ENCODE data around the gene KCTD15. TPM values are rescaled to one million over a fixed set of nuclear protein-coding genes. Genes with fewer than 3 reads are reported as not detected.

KCTD15 gene
- total and polyA plus RNA-seq, 8 donors: 21.8 to 78.1 (median 57.2) TPM

- Histone ChIP-seq H3K4me3 (no peak overlapping the region), H3K27me3 (peaks cover 9 to 46% of the 10 kb centered on the region in 2 donors), H3K9me3 (no peaks in the 10 kb centered on the region), H3K27ac (no peak overlapping the region), H3K36me3 (no peaks in the 10 kb centered on the region), H3K4me1 (peaks cover 3% of the 10 kb centered on the region in 2 donors)
- no peak for TF ChIP-seq CTCF (IDR thresholded peaks at IDR 0.05)
- DNase-seq: peak in 1 of 4 donors; percentile 70
- no peak for ATAC-seq
- intact Hi-C loops (cut with DNase I): loop anchor here in 1 of 2 donors (5.0 to 10.0 kb wide), 3 partner anchors 227 to 370 kb away; no protein-coding TSS in a partner anchor
These were observed 18.9 kb upstream of the KCTD15 start for GRCh38 chr19:33777753-33778088.

- ATAC-seq (peak; percentile 99), DNase-seq (peak; percentile 77 to 99 (median 86))
- peaks cover 3% of the 10 kb centered on the region in 2 donors for H3K4me1 ChIP-seq
- peaks cover 9 to 46% of the 10 kb centered on the region in 2 donors for H3K27me3 ChIP-seq
- no peak overlapping the region for H3K4me3 ChIP-seq
- no peaks in the 10 kb centered on the region for H3K9me3 ChIP-seq
- no peaks in the 10 kb centered on the region for H3K36me3 ChIP-seq
- intact Hi-C loops (cut with DNase I): loop anchor here in 1 of 2 donors (5.0 to 10.0 kb wide), 3 partner anchors 227 to 369 kb away; no protein-coding TSS in a partner anchor
- no peak overlapping the region for H3K27ac ChIP-seq
- peak; percentile 100 for TF ChIP-seq CTCF (IDR thresholded peaks at IDR 0.05)
These were observed 18.4 kb upstream of the KCTD15 start for GRCh38 chr19:33778089-33778791.

GRCh38 chr19:33779849-33780248 lies 16.8 kb upstream of the KCTD15 start:
- Histone ChIP-seq H3K27me3 (peaks cover 9 to 46% of the 10 kb centered on the region in 2 donors), H3K36me3 (no peaks in the 10 kb centered on the region), H3K4me3 (no peak overlapping the region), H3K4me1 (peaks cover 3% of the 10 kb centered on the region in 2 donors), H3K27ac (no peak overlapping the region), H3K9me3 (no peaks in the 10 kb centered on the region)
- ATAC-seq (no peak), DNase-seq (no peak)
- no peak for TF ChIP-seq CTCF (IDR thresholded peaks at IDR 0.05)
- intact Hi-C loops (cut with DNase I): loop anchor here in 1 of 2 donors (5.0 to 10.0 kb wide), 3 partner anchors 225 to 367 kb away; no protein-coding TSS in a partner anchor

GRCh38 chr19:33780251-33780650 lies 16.4 kb upstream of the KCTD15 start:
- Histone ChIP-seq H3K36me3 (no peaks in the 10 kb centered on the region), H3K4me3 (no peak overlapping the region), H3K4me1 (peaks cover 3% of the 10 kb centered on the region in 2 donors), H3K27ac (no peak overlapping the region), H3K9me3 (no peaks in the 10 kb centered on the region), H3K27me3 (peaks cover 9 to 46% of the 10 kb centered on the region in 2 donors)
- ATAC-seq (no peak), DNase-seq (no peak)
- intact Hi-C loops (cut with DNase I): no loop called here
- no peak for TF ChIP-seq CTCF (IDR thresholded peaks at IDR 0.05)

GRCh38 chr19:33780746-33781145 lies 15.9 kb upstream of the KCTD15 start:
- Histone ChIP-seq H3K36me3 (no peaks in the 10 kb centered on the region), H3K27ac (no peak overlapping the region), H3K4me1 (peaks cover 3% of the 10 kb centered on the region in 2 donors), H3K9me3 (no peaks in the 10 kb centered on the region), H3K27me3 (peaks cover 9 to 47% of the 10 kb centered on the region in 2 donors), H3K4me3 (no peak overlapping the region)
- DNase-seq: no peak
- ATAC-seq: no peak
- intact Hi-C loops (cut with DNase I): no loop called here
- no peak for TF ChIP-seq CTCF (IDR thresholded peaks at IDR 0.05)

All from left lung (tissue), 10 donors.